ENCODE measurements around the gene ZNF609. TPM values are rescaled to one million over a fixed set of nuclear protein-coding genes. Genes with fewer than 3 reads are reported as not detected.

Gene ZNF609
- total and polyA plus RNA-seq, 4 donors, result 4.6 to 18.1 (median 8.0) TPM

DNA sequence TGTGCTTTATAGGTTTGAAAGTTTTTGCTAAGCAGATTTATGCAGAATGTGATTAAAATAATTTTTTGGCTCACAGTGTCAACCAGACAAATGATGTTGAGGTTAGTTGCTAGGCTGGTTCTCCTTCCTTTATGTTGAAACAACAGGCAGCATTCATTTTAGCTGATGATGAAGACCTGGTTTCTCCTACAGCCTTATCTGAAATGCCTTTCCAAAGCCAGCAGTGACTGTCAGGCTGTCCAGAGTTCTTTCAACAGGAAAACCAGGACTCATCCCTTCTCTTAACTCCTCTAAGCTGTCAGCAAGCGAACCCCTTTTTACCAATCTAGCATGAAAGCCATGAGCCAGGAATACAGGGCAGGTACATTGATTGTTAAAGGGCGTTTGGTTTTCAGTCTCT lies 84.1 kb downstream of the ZNF609 start:
- H3K4me3 ChIP-seq (ENCODE audit: low read depth in 1 of 3, low read length in 3 of 3), result no peak overlapping the region
- 95% methylated on average over 2 of the region's 2 CpGs for WGBS

DNA sequence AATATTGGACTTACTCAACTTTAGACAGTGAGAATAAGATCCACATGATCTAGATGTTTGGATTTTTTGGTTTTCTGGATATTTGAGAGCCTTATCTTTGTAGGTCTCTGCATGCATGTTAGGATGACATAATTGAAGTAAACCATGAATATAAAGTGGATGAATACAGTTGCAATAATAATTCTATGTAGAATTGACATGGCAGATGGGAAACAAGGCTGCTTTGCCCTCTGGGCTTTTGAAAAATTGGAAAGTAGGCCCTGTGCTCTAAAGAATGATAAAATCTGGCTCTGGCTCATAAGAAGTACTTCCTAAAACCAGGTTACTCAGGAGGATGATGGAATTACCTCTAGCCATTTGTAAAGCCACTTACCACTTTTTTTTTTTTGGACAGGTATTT lies 86.9 kb downstream of the ZNF609 start:
- Histone ChIP-seq H3K9me3 (ENCODE audit: control insufficient read depth in 4 of 4, low read length in 3 of 4) (no peaks in the 10 kb centered on the region), H3K27me3 (ENCODE audit: control insufficient read depth in 4 of 4, insufficient read depth in 4 of 4, low read length in 3 of 4) (no peaks in the 10 kb centered on the region), H3K36me3 (ENCODE audit: control insufficient read depth in 4 of 4, insufficient read depth in 3 of 4, low read depth in 1 of 4, low read length in 3 of 4) (no peaks in the 10 kb centered on the region), H3K27ac (ENCODE audit: low read depth in 1 of 2, low read length in 2 of 2) (no peak overlapping the region), H3K9ac (ENCODE audit: low read depth in 1 of 2, low read length in 2 of 2) (no peak overlapping the region), H3K4me3 (ENCODE audit: low read depth in 1 of 3, low read length in 3 of 3) (no peak overlapping the region), H3K4me1 (ENCODE audit: control insufficient read depth in 4 of 4, insufficient read depth in 4 of 4, low read length in 3 of 4) (peaks cover 0 to 4% (median 0%) of the 10 kb centered on the region in 4 donors)
- TF ChIP-seq NR2F2 (IDR thresholded peaks at IDR 0.05) (no peak), RXRA (IDR thresholded peaks at IDR 0.05) (no peak), TAF1 (conservative IDR thresholded peaks at IDR 0.05) (no peak), RAD21 (IDR thresholded peaks at IDR 0.05) (no peak), FOXA2 (IDR thresholded peaks at IDR 0.05) (no peak), EGR1 (IDR thresholded peaks at IDR 0.05; ENCODE audit: low read depth in 2 of 2) (no peak), YY1 (IDR thresholded peaks at IDR 0.05) (no peak), SP1 (IDR thresholded peaks at IDR 0.05) (no peak)
- TF ChIP-seq, protein P1, sequence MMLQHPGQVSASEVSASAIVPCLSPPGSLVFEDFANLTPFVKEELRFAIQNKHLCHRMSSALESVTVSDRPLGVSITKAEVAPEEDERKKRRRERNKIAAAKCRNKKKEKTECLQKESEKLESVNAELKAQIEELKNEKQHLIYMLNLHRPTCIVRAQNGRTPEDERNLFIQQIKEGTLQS (IDR thresholded peaks at IDR 0.05), result no peak
- TF ChIP-seq, protein P2, sequence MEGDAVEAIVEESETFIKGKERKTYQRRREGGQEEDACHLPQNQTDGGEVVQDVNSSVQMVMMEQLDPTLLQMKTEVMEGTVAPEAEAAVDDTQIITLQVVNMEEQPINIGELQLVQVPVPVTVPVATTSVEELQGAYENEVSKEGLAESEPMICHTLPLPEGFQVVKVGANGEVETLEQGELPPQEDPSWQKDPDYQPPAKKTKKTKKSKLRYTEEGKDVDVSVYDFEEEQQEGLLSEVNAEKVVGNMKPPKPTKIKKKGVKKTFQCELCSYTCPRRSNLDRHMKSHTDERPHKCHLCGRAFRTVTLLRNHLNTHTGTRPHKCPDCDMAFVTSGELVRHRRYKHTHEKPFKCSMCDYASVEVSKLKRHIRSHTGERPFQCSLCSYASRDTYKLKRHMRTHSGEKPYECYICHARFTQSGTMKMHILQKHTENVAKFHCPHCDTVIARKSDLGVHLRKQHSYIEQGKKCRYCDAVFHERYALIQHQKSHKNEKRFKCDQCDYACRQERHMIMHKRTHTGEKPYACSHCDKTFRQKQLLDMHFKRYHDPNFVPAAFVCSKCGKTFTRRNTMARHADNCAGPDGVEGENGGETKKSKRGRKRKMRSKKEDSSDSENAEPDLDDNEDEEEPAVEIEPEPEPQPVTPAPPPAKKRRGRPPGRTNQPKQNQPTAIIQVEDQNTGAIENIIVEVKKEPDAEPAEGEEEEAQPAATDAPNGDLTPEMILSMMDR (IDR thresholded peaks at IDR 0.05; ENCODE audit: low read depth, low read length, missing input control), result no peak
- TF ChIP-seq, protein P3, sequence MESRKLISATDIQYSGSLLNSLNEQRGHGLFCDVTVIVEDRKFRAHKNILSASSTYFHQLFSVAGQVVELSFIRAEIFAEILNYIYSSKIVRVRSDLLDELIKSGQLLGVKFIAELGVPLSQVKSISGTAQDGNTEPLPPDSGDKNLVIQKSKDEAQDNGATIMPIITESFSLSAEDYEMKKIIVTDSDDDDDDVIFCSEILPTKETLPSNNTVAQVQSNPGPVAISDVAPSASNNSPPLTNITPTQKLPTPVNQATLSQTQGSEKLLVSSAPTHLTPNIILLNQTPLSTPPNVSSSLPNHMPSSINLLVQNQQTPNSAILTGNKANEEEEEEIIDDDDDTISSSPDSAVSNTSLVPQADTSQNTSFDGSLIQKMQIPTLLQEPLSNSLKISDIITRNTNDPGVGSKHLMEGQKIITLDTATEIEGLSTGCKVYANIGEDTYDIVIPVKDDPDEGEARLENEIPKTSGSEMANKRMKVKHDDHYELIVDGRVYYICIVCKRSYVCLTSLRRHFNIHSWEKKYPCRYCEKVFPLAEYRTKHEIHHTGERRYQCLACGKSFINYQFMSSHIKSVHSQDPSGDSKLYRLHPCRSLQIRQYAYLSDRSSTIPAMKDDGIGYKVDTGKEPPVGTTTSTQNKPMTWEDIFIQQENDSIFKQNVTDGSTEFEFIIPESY (IDR thresholded peaks at IDR 0.05), result no peak
- DNase-seq (ENCODE audit: low spot score), result no peak

More for the DNA sequence above, 84.1 kb downstream of the ZNF609 start:
- no peak overlapping the region for H3K9ac ChIP-seq (ENCODE audit: low read depth in 1 of 2, low read length in 2 of 2)
- TF ChIP-seq RAD21 (IDR thresholded peaks at IDR 0.05) (no peak), HNF4A (conservative IDR thresholded peaks at IDR 0.05) (no peak), FOXA1 (IDR thresholded peaks at IDR 0.05) (no peak), SP1 (IDR thresholded peaks at IDR 0.05) (no peak)
- TF ChIP-seq, protein P3 (IDR thresholded peaks at IDR 0.05), result no peak
- H3K27ac ChIP-seq (ENCODE audit: low read depth in 1 of 2, low read length in 2 of 2), result no peak overlapping the region
- H3K27me3 ChIP-seq (ENCODE audit: control insufficient read depth in 4 of 4, insufficient read depth in 4 of 4, low read length in 3 of 4), result no peaks in the 10 kb centered on the region
- no peaks in the 10 kb centered on the region for H3K36me3 ChIP-seq (ENCODE audit: control insufficient read depth in 4 of 4, insufficient read depth in 3 of 4, low read depth in 1 of 4, low read length in 3 of 4)
- peaks cover 0 to 2% (median 0%) of the 10 kb centered on the region in 4 donors for H3K4me1 ChIP-seq (ENCODE audit: control insufficient read depth in 4 of 4, insufficient read depth in 4 of 4, low read length in 3 of 4)
- no peak for DNase-seq (ENCODE audit: low spot score)
- no peaks in the 10 kb centered on the region for H3K9me3 ChIP-seq (ENCODE audit: control insufficient read depth in 4 of 4, low read length in 3 of 4)

Data from liver (tissue), 9 donors.